Aorta (tissue), 5 donors: ENCODE measurements around the gene RRBP1. TPM values are rescaled to one million over a fixed set of nuclear protein-coding genes. Genes with fewer than 3 reads are reported as not detected.

Experiments used
- ATAC-seq: fragments of 200-7000 bp; cut with Tn5 transposase; one replicate; pipeline ENCODE4 v1.9.1; 2022; ENCODE audit warnings: moderate library complexity; ENCODE audit not compliant: low FRiP score
- DNase-seq, 2 donors: peaks; one replicate each; pipeline ENCODE4 v3.0.0-alpha.2; 2020
- H3K27ac ChIP-seq, 2 donors: one replicate each; pipeline ENCODE4 v1.5.1; 2013; ENCODE audit warnings: low read length in 2 of 2, mild to moderate bottlenecking in 2 of 2, moderate library complexity in 2 of 2, control low read depth in 1 of 2, inconsistent platforms in 1 of 2, low read depth in 1 of 2
- H3K27me3 ChIP-seq, 2 donors: one replicate each; pipeline ENCODE4 v1.6.1; 2013; ENCODE audit warnings: control low read depth in 1 of 2, low read length in 1 of 2, mild to moderate bottlenecking in 1 of 2, moderate library complexity in 1 of 2; ENCODE audit not compliant: insufficient read depth in 2 of 2, control insufficient read depth in 1 of 2
- H3K36me3 ChIP-seq, 2 donors: one replicate each; pipeline ENCODE4 v1.6.1; 2013; ENCODE audit warnings: control low read depth in 1 of 2, low read length in 1 of 2, mild to moderate bottlenecking in 1 of 2; ENCODE audit not compliant: insufficient read depth in 2 of 2, control insufficient read depth in 1 of 2
- H3K4me1 ChIP-seq, 2 donors: one replicate each; pipeline ENCODE4 v1.6.1; 2013; ENCODE audit warnings: low read length in 2 of 2, control low read depth in 1 of 2, mild to moderate bottlenecking in 1 of 2, moderate library complexity in 1 of 2; ENCODE audit not compliant: insufficient read depth in 2 of 2, control insufficient read depth in 1 of 2
- H3K4me3 ChIP-seq, 2 donors: one replicate each; pipeline ENCODE4 v1.5.1; 2013; ENCODE audit warnings: low read length in 2 of 2, control low read depth in 1 of 2, mild to moderate bottlenecking in 1 of 2
- H3K9me3 ChIP-seq: one replicate; pipeline ENCODE4 v1.6.1; 2013; ENCODE audit warnings: mild to moderate bottlenecking, low read length; ENCODE audit not compliant: control insufficient read depth
- WGBS, 2 donors: extraction: QIAGEN DNeasy Blood & Tissue Kit; methylation state at CpG; one replicate each; pipeline ENCODE4 v1.1.7; 2013; 5-methylcytosine and 5-hydroxymethylcytosine counted together
- intact Hi-C, 2 donors: fragments of 100-400 bp; cut with DNase I; formaldehyde crosslinking; loops; one replicate each; pipeline versions ENCODE4 v1.14.2 to v1.15.0; 2022
- polyA plus RNA-seq, 2 donors: library from polyadenylated mRNA; stranded (reverse); fragments of 200-250 nt; gene quantifications; one replicate each; pipeline ENCODE4 v1.2.3, GENCODE V29; 2013
- total RNA-seq, 2 donors: library from RNA; stranded (reverse); fragmentation: NEBNext Ultra II Directional; extraction: Animal tissue kit (Norgen Biotek cat#: 25700); gene quantifications; one replicate each; pipeline ENCODE4 v1.2.1, GENCODE V29; 2021
- donor health status: healthy with polysubstance abuse.
- donor health status: Bipolar disorder and iron deficiency.
- donor health status: DM: no; HTN: no; CAD: no.
- donor health status: DM: no; HTN: no; CAD: no.
- donor health status: DM: yes; HTN: yes; CAD: no.

Gene RRBP1
- total and polyA plus RNA-seq, 4 donors, result 19.3 to 178 (median 122) TPM

DNA sequence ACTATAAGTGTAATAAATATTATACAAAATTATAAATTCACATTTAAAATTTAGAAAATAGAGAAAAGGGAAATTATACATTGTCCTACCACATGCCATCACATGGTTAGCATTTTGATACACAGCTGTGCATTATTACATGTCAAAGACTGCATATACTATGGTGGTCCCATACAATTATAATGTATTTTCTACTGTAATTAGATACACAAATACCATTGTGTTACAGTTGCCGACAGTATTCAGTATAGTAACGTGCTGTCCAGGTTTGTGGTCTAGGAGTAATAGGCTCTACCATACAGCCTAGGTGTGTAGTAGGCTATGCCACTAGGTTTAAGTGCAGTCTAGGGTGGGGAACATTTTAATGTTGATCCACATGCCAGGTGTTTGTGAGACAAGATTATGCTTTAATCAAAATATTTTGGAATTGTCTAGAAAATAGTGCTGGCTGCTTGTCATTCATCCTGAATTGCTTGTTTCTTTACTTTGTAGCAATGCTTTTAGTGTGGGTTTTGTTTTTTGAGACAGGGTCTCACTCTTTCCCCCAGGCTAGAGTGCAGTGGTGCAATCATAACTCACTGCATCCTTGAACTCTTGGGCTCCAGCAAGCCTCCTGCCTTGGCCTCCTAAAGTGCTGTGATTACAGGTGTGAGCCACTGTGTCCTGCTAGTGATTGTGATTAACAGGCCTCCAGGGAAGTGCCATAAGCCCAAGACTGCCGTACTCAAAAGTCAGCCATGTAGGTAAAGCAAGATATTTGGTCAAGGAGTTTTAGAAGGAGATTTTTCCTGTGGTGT is 73.1 kb downstream of the RRBP1 start:
- H3K27ac ChIP-seq, result no peak overlapping the region
- DNase-seq, result no peak
- WGBS, 2 donors, result 60 to 63% methylated on average over 3 of the region's 3 CpGs

DNA sequence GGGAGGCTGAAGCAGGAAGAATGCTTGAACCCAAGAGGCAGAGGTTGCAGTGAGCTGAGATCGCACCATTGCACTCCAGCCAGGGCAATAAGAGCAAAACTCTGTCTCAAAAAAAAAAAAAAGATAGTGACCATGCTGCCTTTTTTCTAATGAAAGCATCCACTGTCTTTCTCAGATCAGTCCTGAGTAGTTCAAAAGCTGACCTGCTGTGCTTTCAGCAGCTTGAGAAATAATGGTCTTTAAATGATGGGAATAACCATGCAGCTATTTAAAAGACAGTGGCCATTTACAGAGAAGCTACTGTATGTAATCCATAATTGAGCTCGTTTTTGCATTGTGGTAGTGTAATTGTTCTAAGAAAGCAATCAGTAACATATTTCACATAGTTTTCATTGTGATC is 76.0 kb downstream of the RRBP1 start:
- intact Hi-C loops, result no loop called here
- H3K27me3 ChIP-seq, result no peaks in the 10 kb centered on the region
- whole genome bisulfite sequencing, 2 donors, result 51 to 53% methylated on average over 2 of the region's 2 CpGs
- peaks cover 2 to 12% of the 10 kb centered on the region in 2 donors for H3K36me3 ChIP-seq
- H3K27ac ChIP-seq, result no peak overlapping the region
- no peaks in the 10 kb centered on the region for H3K9me3 ChIP-seq
- peaks cover 5 to 6% of the 10 kb centered on the region in 2 donors for H3K4me1 ChIP-seq
- ATAC-seq (no peak), DNase-seq (no peak)
- no peak overlapping the region for H3K4me3 ChIP-seq

More for the DNA sequence above, 73.1 kb downstream of the RRBP1 start:
- peaks cover 2 to 8% of the 10 kb centered on the region in 2 donors for H3K36me3 ChIP-seq
- intact Hi-C loops, result no loop called here
- H3K9me3 ChIP-seq, result no peaks in the 10 kb centered on the region
- no peak for ATAC-seq
- H3K4me3 ChIP-seq, result no peak overlapping the region
- H3K27me3 ChIP-seq, result no peaks in the 10 kb centered on the region
- peaks cover 0 to 3% of the 10 kb centered on the region in 2 donors for H3K4me1 ChIP-seq

DNA sequence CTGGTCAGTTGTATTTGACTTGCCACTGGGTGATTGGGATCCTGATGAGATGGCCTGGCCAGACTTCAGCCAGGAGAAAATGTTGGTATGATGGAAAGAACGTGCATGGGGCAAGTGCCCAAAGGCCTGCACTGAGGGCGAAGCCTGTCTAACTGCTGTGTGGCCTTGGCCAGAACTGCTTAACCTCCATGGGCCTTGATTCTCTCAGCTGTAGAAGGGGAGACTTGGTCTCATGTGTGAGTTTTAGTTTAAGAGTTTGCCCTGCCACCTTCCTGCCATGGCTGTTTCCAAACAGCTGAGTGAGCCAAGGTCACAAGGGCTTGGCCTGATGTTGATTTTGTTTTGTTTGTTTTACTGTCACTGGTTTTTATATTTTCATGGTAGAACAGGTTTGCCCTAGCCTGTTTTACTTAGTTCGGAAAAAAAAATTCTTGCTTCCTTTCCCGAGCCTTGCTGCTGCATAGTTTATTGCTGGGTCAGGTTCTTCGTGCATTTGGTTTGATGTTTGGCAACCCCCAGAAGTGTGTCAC is 76.8 kb downstream of the RRBP1 start:
- intact Hi-C loops, result no loop called here
- Histone ChIP-seq H3K27ac (peak overlapping the region in 1 of 2 donors; percentile 59), H3K4me3 (no peak overlapping the region), H3K9me3 (no peaks in the 10 kb centered on the region), H3K36me3 (peaks cover 2 to 12% of the 10 kb centered on the region in 2 donors), H3K27me3 (no peaks in the 10 kb centered on the region), H3K4me1 (peaks cover 5 to 6% of the 10 kb centered on the region in 2 donors)
- DNase-seq (no peak), ATAC-seq (no peak)
- 9 to 10% methylated on average over 5 of the region's 5 CpGs for WGBS, 2 donors

DNA sequence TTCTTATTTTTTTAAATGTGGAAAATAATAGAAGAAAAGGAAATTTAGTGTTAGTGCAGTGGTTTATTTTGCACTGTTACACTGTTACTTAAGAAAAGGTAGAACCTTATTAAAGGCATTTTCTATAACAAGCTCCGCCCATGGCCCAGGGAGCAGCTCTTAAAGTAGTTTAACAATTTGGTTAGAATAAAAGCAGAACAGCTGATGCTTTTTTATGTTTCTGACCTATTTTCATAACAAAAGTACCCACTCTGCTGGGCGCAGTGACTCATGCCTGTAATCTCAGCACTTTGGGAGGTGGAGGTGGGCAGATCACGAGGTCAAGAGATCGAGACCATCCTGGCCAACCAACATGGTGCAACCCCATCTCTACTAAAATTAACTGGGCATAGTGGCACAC is 79.5 kb downstream of the RRBP1 start:
- DNase-seq, result no peak
- H3K27ac ChIP-seq, result no peak overlapping the region
- no peak for ATAC-seq
- WGBS, 2 donors, result 58 to 69% methylated on average over 4 of the region's 4 CpGs
- no peaks in the 10 kb centered on the region for H3K9me3 ChIP-seq
- intact Hi-C loops, result no loop called here
- H3K36me3 ChIP-seq, result peaks cover 2 to 16% of the 10 kb centered on the region in 2 donors
- H3K27me3 ChIP-seq, result no peaks in the 10 kb centered on the region
- peaks cover 11% of the 10 kb centered on the region in 2 donors for H3K4me1 ChIP-seq
- no peak overlapping the region for H3K4me3 ChIP-seq

DNA sequence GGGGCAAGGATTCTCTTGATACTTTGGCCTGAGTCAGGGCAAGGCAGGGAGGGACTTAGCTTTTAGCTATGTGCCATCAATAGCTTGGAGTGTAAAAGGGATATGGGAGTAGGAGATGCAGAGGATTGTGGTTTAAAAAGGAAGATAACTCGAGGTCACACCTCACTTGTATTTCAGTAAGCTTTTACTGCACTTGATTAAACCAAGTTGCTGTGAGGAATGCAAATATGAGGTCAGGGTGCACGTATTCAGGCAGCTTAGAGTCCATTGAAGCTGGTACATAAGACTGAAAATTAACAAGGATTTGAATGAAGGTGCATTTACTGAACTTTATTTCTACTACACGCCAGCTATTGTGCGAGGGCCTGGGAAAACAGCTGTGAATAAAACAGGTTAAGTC is 80.1 kb downstream of the RRBP1 start:
- DNase-seq, result no peak
- no peaks in the 10 kb centered on the region for H3K9me3 ChIP-seq
- H3K36me3 ChIP-seq, result peaks cover 2 to 16% of the 10 kb centered on the region in 2 donors
- intact Hi-C loops, result no loop called here
- peak overlapping the region; percentile 40 to 76 for H3K27ac ChIP-seq
- 28 to 31% methylated on average over 4 of the region's 4 CpGs for WGBS, 2 donors
- ATAC-seq, result no peak
- peak overlapping the region in 1 of 2 donors; percentile 18 for H3K4me3 ChIP-seq
- no peaks in the 10 kb centered on the region for H3K27me3 ChIP-seq
- H3K4me1 ChIP-seq, result peaks cover 11 to 13% of the 10 kb centered on the region in 2 donors

DNA sequence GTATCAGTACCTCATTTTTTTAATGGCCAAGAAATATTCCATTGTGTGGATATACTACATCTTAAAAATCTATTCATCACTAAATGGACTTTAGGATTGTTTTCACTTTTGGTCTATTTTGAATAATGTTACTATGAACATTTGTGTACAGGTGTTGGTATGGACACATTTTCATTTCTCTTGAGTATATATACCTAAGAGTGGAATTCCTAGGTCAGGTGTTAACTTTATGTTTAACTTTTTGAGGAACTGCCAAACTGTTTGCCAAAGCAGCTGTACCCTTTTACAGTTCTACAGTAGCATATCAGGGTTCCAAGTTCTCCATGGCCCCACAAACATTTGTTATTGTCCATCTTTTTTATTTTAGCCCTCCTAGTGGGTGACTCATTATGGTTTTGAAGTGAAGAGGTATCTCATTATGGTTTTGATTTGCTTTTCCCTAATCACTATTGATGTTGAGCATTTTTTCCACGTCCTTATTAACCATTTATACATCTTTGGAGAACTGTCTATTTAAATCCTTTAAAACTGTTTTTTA is 84.0 kb downstream of the RRBP1 start:
- WGBS, 2 donors, result 37 to 63% methylated on average over 1 of the region's 1 CpG
- DNase-seq (no peak), ATAC-seq (no peak)
- H3K36me3 ChIP-seq, result peaks cover 0 to 10% of the 10 kb centered on the region in 2 donors
- intact Hi-C loops, result no loop called here
- no peak overlapping the region for H3K27ac ChIP-seq
- peaks cover 11 to 27% of the 10 kb centered on the region in 2 donors for H3K4me1 ChIP-seq
- H3K9me3 ChIP-seq, result no peaks in the 10 kb centered on the region
- no peaks in the 10 kb centered on the region for H3K27me3 ChIP-seq
- peak overlapping the region in 1 of 2 donors; percentile 18 for H3K4me3 ChIP-seq

DNA sequence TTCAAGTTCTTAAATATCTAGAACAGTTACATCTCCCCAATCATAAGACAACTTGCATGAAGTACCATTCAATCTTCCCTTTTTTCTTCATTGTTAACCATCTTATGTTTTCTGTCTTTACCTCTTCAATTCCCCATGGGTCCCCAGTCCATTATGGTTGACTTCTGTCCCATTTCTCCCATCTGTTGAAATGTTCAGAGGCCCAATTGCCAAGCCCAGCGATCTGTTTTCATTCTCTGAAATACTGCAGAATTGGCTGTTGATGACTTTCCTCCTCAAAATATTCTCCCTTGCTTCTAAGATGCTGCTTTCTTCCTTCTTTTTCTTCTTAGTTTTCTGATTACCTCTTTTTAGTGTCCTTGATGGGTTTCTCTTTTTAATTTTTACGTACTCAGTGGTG is 86.2 kb downstream of the RRBP1 start:
- no peaks in the 10 kb centered on the region for H3K9me3 ChIP-seq
- peak overlapping the region in 1 of 2 donors; percentile 28 for H3K27ac ChIP-seq
- H3K4me3 ChIP-seq, result no peak overlapping the region
- H3K36me3 ChIP-seq, result peaks cover 0 to 10% of the 10 kb centered on the region in 2 donors
- no peaks in the 10 kb centered on the region for H3K27me3 ChIP-seq
- DNase-seq (no peak), ATAC-seq (no peak)
- H3K4me1 ChIP-seq, result peaks cover 14 to 34% of the 10 kb centered on the region in 2 donors
- intact Hi-C loops, result no loop called here
- 38 to 41% methylated on average over 2 of the region's 2 CpGs for WGBS, 2 donors

DNA sequence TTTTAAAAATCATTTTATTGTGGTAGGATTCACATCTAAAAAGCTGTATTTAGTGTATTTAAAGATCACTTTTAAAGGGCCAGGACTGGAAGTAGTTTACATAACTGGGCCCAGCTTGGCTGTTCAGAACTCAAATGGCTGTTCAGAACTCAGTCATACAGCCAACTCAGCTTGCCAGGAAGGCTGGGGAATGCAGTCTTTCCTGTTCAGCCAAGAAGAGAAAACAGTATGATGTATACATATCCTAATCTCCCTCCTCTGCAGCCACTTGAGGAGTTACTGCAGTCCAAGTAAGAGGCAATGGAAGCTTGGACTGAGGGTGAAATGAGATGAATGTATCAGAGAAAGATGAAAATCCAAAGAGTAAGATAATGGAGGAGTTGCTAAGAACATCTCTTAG is 87.6 kb downstream of the RRBP1 start:
- peak in 1 of 2 donors; percentile 52 for DNase-seq
- peak; percentile 6 for ATAC-seq
- Histone ChIP-seq H3K27me3 (no peaks in the 10 kb centered on the region), H3K36me3 (peaks cover 0 to 10% of the 10 kb centered on the region in 2 donors), H3K9me3 (no peaks in the 10 kb centered on the region), H3K27ac (peak overlapping the region; percentile 67 to 83), H3K4me1 (peaks cover 16 to 34% of the 10 kb centered on the region in 2 donors), H3K4me3 (peak overlapping the region in 1 of 2 donors; percentile 27)
- intact Hi-C loops, result no loop called here
